D721Med (cell line): Measurements from ENCODE around the gene RPP21.

ENCODE experiments used
- DNase-seq: peaks from one replicate; pipeline ENCODE4 v3.0.0; 2011; ENCODE audit warnings: low spot score; ENCODE audit not compliant: insufficient read length
- FAIRE-seq: peaks from 2 replicates; lab custom pipeline; 2011; peaks lifted over from hg19 to GRCh38; lab: Jason Lieb, UNC
- CTCF ChIP-seq: IDR thresholded peaks from 2 replicates; pipeline ENCODE4 v1.5.1; 2012; ENCODE audit warnings: mild to moderate bottlenecking, control low read depth; ENCODE audit not compliant: insufficient read depth; ENCODE audit errors: missing control alignments

The RPP21 gene

GRCh38 chr6:30325150-30325872 lies 19.6 kb upstream of the RPP21 start:
- TF ChIP-seq CTCF: no peak
- FAIRE-seq (no peak), DNase-seq (no peak)

- FAIRE-seq: no peak
Observed at GRCh38 chr6:30325873-30326525, 19.0 kb upstream of the RPP21 start.

GRCh38 chr6:30326526-30327231 lies 18.3 kb upstream of the RPP21 start, which contains the start of gene TRIM39:
TRIM39 (plus strand) TSS chr6:30326927; CDS start chr6:30329318, 2,391 bp downstream.
- FAIRE-seq: no peak
- no peak for TF ChIP-seq CTCF

More at GRCh38 chr6:30325873-30326525, 19.0 kb upstream of the RPP21 start:
- no peak for TF ChIP-seq CTCF
- no peak for DNase-seq

GRCh38 chr6:30327232-30327746 lies 17.7 kb upstream of the RPP21 start:
- DNase-seq: no peak
- no peak for FAIRE-seq
- no peak for TF ChIP-seq CTCF

More at GRCh38 chr6:30326526-30327231, 18.3 kb upstream of the RPP21 start, which contains the start of gene TRIM39:
- peak; percentile 59 for DNase-seq

GRCh38 chr6:30328397-30328796 lies 16.6 kb upstream of the RPP21 start:
- no peak for TF ChIP-seq CTCF
- no peak for FAIRE-seq
- DNase-seq: no peak

- DNase-seq (no peak), FAIRE-seq (no peak)
- TF ChIP-seq CTCF: no peak
Observed at GRCh38 chr6:30329331-30329730, 15.6 kb upstream of the RPP21 start.
